Measurements from ENCODE around the gene ONECUT3.
"Not testable (repeated sequence)": the region's sequence is repeated elsewhere in the genome, so short reads cannot be mapped to it uniquely, and the experiment has no call there.

ONECUT3 gene

GRCh38 chr19:1794424-1795172 lies 41.3 kb downstream of the ONECUT3 start:
- DNase-seq (ENCODE audit: low read depth): no peak

- DNase-seq (ENCODE audit: low read depth): no peak
Observed at GRCh38 chr19:1796395-1797142, 43.3 kb downstream of the ONECUT3 start.

GRCh38 chr19:1797313-1797712 lies 44.0 kb downstream of the ONECUT3 start:
- not testable (repeated sequence) for DNase-seq (ENCODE audit: low read depth)

GRCh38 chr19:1799695-1800342 lies 46.5 kb downstream of the ONECUT3 start:
- no peak for DNase-seq (ENCODE audit: low read depth)

GRCh38 chr19:1804858-1805257 lies 51.6 kb downstream of the ONECUT3 start:
- no peak for DNase-seq (ENCODE audit: low read depth)

GRCh38 chr19:1805401-1806183 lies 52.3 kb downstream of the ONECUT3 start:
- DNase-seq (ENCODE audit: low read depth): no peak

- DNase-seq (ENCODE audit: low read depth): no peak
Observed at GRCh38 chr19:1806184-1807029, 53.1 kb downstream of the ONECUT3 start.

GRCh38 chr19:1807030-1807694 lies 53.9 kb downstream of the ONECUT3 start:
- no peak for DNase-seq (ENCODE audit: low read depth)

GRCh38 chr19:1807695-1808394 lies 54.5 kb downstream of the ONECUT3 start:
- no peak for DNase-seq (ENCODE audit: low read depth)

GRCh38 chr19:1808395-1808731 lies 55.1 kb downstream of the ONECUT3 start:
- DNase-seq (ENCODE audit: low read depth): no peak

GRCh38 chr19:1809678-1810077 lies 56.4 kb downstream of the ONECUT3 start:
- DNase-seq (ENCODE audit: low read depth): no peak

- DNase-seq (ENCODE audit: low read depth): no peak
Observed at GRCh38 chr19:1810439-1811160, 57.3 kb downstream of the ONECUT3 start.

- DNase-seq (ENCODE audit: low read depth): peak; percentile 72
Observed at GRCh38 chr19:1811472-1811894, 58.2 kb downstream of the ONECUT3 start.

- no peak for DNase-seq (ENCODE audit: low read depth)
Observed at GRCh38 chr19:1811942-1812425, 58.7 kb downstream of the ONECUT3 start, which contains the start of gene ATP8B3. ATP8B3 (minus strand) TSS chr19:1812276; CDS start chr19:1811736, 540 bp downstream.

- peak; percentile 97 for DNase-seq (ENCODE audit: low read depth)
Observed at GRCh38 chr19:1812426-1813191, 59.3 kb downstream of the ONECUT3 start.

- DNase-seq (ENCODE audit: low read depth): no peak
Observed at GRCh38 chr19:1813192-1814182, 60.2 kb downstream of the ONECUT3 start.

GRCh38 chr19:1814391-1814790 lies 61.1 kb downstream of the ONECUT3 start:
- no peak for DNase-seq (ENCODE audit: low read depth)
